Activated T-cell treated with anti-CD3 and anti-CD28 coated beads for 1 hour (primary cell): ENCODE data around the gene PROSER2.

Experiments
- DNase-seq: peaks from one replicate; pipeline ENCODE4 v3.0.0-alpha.2; 2020; ENCODE audit warnings: low read depth

PROSER2 gene

DNA sequence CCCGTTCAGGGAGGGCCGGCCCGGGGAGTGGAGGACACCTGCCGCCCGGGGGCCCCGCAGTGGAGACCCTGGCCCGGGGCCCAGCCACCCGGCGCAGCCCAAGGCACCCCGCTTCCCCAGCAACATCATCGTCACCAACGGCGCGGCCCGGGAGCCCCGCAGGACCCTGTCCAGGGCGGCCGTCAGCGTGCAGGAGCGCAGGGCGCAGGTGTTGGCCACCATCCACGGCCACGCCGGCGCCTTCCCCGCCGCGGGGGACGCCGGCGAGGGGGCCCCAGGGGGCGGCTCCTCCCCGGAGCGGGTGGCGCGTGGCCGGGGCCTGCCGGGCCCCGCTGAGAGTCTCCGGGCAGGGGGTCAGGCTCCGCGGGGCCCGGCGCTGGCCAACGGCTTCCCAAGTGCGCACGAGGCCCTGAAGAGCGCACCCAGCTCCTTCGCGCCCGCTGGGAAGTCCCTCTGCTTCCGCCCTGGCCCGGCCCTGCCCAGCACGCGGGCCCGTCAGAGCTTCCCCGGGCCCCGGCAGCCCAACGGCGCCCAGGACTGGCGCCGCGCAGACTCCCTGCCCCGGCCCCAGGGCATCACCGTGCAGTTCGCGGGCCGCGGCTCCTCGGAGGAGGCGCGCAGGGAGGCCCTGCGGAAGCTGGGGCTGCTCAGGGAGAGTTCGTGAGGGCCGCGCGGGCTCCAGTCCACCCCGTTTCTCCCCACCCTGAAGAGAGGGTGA is 46.7 kb downstream of the PROSER2 start:
- no peak for DNase-seq

DNA sequence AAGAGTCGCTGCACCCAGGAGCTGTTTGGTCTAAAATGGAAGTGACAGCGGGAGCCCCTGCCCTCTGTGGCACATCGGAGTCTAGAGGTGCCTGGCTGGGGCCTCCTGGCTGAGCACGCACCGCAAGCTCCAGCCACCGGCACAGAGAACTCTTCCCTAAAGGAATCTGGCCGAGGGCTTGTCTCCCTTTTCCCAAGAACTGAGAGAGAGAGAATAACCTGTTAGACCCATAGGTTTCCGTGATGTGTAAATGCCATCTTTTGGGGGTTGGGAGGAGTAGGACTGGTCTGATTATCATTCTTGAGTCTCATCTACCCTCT is 47.3 kb downstream of the PROSER2 start:
- no peak for DNase-seq

DNA sequence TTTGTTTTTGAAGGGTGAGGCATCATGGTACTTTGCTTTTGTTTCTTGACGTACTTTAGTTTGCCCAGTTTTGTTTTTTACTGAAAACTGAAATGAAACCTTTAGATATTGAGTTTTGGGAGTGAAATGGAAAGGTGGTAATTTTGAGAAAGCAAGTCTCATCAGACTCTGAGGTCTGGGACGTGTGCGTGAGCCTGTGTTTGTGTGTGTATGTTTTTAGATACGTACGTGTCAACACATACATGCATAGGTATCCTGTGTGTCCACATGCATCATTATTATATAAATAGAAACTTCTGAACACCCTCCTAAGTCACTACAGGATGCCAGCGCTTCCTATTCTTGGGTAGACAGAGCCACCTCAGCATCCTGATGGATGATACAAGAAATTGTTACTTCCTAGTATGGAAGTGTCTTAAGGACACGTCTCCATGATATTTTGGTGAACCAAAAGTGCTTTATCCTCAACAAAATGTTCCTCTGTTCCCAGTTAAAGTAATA is 47.8 kb downstream of the PROSER2 start:
- no peak for DNase-seq

DNA sequence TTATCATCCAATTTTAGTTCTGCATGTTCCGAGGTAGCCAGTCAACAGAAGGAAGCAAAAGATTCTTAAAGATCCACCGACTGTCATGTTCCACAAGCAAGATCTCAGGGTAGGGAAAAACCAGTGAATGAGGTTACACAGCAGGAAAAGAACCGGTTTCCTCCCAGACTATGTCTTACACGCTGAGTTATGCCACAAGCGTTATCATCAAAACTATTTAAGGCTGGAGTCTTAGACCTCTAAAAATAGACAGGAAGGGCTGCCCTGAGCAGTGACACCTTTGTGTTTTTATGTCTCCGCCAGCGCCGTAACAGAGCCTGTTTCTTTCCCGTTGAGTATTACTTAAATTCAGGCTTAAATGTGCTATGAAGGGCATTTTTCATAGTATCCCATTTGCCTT is 48.3 kb downstream of the PROSER2 start:
- no peak for DNase-seq

DNA sequence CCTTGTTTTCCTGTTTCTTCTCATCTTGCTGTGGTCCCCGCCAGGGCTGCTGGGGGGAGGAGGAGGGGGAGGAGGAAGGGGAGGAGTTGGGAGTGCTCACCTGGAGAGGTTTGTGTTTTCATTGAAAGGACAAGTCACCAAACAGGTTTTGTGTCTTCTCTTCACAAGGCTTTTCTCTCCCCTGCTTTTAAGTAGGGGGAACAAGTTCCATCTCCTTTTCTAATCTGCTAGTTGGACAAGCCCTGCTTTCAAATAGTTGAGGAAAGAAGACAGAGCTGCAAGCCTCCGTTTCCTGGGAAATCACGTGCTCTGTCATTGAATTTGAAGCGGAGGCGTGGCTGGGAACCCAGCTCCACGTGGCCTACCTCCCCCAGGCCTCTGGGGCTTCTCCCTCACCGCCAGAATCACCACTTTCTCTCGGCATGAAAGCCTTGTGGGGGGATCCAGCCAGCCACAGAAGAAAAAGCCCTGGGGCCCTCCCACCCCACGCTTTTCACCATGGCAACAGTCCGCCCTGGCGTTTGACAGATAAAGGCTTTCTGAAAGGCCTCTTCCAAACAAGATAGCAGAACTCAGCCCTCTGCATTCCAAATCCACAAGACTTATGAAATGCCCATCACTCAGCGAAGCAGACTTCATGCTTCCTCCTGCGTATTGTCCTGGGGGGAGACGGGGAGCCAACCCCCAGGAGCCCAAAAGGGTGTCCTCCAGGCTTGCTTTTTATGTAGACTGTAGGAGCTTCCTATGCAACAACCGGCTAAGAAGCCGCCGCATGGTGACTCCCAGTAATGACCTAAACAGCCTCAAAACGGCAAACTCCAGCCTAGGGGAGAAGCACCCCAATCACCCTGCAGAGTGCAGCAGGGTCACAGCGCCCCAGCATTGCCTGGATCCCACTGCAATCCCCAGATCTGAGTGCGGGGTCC is 51.7 kb downstream of the PROSER2 start:
- DNase-seq = no peak

DNA sequence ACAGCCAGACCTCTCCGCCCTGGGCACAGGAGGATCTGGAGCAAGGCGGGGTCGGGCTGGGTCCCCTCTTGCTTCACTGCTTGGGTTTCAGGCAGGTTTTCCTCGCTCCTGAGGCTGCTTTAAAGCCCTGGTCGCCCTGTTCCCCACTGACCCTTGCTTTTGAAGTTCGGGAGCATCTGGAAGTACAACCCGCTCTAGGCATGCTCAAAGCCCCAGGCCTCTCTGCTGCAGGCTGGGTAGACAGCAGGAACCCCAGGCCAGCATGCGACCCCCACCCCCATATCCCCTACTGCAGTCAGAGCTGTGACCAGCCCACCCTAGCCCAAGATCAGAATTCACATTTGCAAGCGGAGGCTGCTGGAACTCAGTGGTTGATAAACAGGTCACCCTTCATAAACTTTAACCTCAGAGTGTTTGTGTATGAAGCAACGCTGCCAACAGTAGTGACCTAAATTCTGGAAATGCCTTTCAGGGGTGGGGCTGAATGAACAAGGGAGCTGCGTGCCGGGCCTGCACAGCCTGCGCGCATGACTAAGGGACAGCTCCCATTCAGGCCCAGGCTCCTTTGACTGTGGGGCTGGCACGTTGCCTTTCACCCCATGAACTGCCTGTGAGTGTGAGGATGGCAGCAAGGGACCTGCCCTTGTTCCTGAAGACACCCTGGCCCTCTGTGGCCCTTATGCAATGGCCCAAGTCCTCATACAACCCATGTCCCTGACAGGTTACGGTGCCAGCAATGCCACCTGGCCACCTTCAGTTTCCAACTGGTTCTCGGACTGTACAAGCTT is 52.5 kb downstream of the PROSER2 start:
- DNase-seq = no peak

DNA sequence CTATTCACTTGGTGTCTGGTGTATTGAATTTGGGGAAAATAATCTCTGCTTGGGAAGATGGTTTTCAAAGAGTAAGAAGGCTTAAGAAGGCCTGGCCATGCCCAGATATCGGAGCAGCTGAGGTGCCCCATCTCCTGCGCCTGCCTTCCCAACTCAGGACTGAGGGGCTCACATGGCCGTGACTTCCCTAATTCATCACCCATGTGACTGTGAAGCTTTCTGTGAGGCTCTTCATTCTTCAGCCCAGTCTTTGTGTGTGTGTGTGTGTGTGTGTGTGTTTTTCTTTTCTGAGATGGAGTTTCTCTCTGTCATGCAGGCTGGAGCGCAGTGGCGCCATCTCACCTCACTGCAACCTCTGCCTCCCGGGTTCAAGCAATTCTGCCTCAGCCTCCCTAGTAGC is 53.2 kb downstream of the PROSER2 start:
- no peak for DNase-seq

DNA sequence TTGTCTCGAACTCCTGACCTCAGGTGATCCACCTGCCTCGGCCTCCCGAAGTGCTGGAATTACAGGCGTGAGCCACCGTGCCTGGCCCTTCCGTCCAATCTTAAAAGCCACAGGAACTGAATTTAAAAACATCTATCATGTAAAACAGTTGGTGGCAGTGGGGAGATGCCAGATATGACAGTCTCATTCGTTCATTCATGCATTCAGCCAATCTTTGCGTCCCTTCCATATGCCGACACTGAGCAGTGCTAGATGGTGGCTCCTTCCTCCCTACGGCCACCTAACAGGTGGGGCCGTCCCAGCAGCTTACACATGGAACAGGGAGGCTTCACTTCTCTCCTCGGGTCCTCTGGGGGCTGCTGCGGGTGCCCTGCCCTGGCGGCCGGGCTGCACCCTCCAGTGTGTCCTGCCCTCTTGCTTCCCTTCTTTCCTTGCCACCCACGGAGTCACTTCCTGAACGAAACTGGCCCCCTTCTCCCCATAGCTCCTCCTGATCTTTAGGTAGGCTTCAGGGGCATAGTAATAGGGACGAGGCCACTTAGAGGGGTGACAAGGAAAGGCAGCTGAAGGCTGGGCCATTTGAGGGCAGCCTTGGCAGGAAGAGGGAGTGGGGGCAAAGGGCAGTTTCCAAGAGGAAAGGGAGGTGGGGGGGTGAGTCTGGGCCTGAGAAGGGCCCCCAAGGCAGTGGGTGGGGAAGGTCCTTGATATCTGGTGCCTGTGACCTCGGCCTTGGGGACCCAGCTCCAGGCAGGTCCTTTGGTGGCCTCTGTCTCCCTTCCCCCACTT is 53.8 kb downstream of the PROSER2 start:
- no peak for DNase-seq

DNA sequence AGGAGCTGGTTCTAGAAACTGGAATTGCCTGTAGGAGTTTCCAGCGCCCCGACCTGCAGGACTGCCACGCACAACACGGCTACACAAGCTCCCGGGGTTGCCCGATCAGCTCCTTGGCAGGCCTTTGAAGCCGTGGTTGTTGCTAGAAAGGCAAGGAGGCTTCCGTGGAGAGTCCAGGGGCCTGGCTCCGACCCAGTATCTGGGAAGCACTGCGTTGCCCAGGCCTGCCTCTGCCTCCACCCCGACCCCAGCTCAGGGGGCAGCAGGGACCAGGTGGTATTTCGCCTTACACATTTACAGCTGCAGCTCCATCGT is 54.4 kb downstream of the PROSER2 start:
- DNase-seq = no peak

DNA sequence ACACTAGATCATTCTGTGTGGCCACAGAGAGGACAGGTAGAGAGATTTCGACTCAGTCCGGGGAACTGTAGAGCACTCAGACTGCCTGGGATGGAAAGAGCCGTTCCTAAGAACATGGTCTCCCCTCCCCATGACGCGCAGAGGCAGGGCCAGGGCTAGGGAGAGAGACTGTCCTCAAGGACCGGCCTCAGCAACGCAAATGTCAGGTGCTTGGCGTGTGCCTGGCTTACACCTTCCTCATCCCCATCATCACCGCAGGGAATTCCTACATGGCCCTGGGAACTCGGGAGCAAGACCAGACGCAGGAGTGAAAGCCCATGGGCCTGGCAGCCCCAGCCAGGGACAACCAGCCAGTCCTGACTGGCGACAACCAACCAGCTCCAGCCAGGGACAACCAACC is 55.6 kb downstream of the PROSER2 start:
- DNase-seq = no peak

DNA sequence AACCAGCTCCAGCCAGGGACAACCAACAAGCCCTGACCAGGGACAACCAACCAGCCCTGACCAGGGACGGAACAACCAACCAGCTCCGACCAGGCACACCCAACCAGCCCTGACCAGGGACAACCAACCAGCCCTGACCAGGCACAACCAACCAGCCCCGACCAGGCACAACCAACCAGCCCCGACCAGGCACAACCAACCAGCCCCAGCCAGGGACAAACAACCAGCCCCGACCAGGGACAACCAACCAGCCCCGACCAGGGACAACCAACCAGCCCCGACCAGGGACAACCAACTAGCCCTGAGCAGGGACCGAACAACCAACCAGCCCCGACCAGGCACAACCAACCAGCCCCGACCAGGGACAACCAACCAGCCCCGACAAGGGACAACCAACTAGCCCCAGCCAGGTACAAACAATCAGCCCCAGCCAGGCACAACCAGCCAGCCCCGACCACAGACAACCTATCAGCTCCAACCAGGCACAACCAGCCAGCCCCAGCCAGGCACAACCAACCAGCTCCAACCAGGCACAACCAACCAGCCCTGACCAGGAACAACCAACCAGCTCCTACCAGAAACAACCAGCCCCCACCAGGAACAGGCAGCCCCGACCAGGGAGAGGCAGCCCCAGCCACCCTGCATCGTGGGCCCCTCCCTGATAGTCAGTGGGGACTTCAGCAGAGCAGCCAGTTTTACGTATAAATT is 56.4 kb downstream of the PROSER2 start:
- no peak for DNase-seq

DNA sequence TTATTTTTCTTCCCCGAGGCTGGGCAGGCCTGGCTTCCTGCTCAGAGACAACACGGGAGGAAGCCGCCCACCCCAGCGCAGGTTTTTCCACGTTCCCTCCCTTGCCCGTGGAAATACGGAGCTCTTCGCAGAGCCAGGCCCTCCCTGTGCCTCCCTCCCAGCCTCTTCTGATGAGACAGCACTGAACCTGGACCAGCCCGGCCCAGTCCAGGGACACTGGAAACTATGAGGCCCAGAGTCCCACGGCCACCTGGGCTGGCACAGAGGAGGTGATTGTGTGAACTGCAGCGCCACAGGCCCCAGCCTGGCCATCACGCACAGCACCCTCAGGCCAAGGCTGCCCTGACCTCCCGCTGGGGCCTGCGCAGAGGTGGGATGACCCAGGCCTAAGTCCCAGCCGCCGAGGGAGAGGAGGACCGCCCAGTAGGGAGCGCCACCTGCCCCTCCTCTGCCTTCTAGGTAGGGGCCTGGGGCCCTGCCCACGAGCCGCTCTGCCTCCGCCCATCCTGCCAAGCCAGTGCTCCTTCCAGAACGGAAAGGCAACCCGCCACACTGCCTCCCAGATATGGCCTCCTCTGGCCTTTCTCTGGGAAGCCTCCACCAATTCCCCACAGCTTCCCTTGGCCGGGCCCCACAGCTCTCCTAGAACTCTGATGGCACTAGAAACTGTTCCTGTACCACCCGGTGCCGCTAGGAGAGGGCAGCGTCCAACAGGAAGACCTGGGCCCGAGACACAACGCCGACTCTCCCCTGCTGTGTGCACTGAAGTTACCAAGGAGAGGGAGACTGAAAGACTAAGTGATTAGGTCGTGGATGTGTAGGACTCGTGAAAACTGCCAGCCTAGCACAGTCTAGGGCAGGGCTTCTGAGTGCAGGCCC is 57.2 kb downstream of the PROSER2 start:
- no peak for DNase-seq

DNA sequence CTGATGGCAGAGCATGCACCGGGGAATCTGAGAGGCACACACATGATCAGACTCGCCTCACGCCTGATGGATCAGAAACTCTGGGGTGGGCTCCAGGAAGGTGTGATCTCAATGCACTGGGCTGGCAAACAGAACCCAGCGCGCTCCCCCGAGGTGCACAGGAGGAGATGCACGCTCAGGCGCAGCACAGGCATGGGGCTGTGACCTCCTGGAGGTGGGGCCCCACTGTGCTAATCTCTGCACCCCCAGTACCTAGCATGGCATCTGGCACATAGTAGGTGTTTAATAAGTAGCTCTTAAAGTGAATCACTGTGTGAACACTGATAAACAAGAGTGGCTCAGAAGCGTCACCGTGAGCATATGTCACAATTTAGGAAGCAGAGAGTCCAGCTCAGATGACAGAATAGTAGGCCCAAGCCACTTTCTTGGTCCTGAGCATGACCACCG is 57.9 kb downstream of the PROSER2 start:
- no peak for DNase-seq

DNA sequence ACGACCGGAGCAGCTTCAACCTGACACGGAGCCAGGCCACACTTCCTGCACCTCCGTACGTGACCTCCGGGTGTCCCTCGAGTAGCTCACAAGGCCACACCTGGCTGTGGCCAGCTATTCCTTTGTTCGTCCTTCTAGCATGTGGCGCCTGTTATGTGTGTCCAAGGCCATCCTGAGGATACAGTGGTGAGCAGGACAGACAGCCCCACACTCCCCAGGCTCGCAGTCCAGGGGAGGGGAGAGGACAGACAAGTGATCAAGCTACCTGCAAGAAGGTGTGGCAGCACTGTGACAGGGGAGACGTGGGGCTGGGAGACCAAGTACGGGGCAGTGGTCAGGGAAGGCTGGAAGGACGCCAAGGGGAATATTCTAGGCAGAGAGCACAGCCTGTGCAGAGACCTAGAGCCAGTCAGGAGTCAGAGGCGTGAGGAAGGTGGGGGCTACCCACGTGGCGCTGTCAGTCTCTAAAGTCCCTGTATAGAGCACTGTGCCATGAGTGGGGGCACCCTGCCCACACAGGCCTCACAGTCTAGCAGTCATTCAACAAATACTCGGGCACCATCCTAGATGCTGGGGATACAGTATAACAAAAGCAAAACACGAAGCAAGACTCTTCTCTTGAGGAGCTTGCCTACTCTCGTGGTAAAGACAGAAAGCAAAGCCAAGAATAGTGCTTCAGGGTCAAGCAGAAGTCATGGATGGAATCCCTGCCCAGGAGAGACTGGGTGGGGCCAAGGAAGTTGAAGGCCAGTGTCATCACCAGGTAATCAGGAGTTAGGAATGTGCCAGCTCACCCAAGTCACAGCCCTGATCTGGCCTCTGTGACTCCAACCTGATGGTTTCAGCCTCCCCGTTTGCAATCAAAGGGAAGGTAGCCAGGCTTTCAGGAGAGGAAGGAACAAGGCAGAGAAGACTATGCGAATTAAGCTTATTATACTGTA is 58.6 kb downstream of the PROSER2 start:
- no peak for DNase-seq

DNA sequence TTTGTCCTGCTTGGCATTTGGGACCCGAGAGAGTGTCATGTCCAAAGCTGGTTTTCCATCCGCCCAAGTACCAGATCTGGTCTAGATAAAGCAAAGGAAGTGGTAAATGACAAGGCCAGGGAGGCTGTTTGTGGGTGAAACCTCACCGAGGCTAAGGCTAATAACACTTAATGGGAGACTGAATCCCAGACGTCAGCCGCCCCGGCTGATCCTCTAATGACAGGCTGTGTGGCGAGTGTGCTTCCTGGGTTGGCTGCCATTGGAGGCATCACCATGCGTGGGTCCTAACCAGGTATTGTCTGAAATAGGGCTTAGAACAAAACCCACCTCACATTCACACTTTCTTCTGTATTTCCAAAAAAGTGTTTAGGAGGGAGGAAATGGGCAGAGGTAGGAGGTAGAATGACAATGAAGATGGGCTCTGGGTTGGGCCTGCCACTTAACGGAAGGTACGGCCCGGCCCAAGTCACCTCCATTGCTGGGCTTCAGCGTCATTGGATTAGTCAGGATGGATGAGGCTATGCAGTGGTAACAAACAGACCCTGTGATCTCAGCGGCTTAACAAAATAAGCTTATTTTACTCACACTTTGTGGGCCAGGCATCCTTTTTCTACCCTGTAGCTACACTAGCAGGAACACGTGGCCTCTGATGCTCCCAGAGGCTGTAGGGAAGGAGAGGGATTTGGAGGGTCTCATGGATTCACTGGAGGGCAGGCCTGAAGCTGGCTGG is 59.7 kb downstream of the PROSER2 start:
- no peak for DNase-seq

DNA sequence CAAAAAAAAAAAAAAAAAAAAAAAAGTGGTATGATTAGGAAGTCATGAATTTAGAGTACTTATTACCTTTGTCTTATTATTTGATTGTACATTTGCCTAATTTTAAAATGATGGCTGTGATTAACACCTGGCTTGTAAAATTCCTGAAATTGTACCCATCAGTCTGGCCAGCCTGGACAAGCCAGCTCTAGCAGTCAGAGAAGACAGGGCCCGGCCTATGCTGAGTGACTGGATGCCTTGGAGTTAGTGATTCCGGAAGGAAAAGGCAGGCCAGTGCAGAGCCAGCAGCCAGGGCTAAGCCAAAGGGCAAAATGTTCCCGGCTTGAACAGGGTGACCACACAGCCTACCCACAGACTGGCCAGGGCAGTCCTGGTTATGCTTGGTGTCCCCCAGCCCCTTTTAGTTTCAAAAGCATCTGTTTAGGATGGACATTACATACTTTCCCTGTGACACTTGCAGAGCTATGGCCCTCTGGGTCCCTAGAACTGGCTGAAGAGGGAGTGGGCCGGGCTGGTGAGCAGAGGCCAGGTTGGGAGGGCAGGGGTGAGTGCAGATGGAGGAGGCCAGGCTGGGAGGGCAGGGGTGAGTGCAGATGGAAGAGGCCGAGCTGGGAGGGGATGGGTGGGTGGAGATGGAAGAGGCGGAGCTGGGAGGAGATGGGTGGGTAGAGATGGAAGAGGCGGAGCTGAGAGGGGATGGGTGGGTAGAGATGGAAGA is 61.7 kb downstream of the PROSER2 start:
- no peak for DNase-seq

DNA sequence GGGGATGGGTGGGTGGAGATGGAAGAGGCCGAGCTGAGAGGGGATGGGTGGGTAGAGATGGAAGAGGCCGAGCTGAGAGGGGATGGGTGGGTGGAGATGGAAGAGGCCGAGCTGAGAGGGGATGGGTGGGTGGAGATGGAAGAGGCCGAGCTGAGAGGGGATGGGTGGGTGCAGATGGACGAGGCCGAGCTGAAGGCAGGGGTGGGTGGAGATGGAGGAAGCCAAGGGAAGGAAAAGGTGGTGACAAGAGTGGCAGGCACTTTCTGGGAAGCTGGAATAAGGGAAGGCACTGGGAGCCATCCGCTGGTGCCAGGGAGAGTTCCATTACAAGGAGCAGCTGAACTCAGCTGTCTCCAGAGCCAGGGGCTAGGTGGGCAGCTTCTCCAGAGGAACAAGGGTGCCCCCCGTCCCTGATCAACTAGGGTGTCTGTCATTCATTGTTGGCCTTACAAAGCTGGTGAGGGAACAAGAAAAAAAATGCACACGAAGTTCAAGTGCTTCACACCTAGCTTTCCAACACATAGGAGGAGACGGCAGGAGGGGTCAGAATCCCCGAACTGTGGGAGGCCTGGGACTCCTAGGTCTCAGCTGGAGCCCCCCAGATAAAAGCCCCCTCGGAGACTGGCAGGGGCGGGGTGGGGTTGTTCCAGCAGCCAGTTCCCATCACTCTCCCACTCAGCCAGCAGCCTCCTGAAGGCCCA is 62.4 kb downstream of the PROSER2 start:
- DNase-seq = no peak
